Activated naive CD4-positive, alpha-beta T cell treated with Interleukin-2 at 50 U/mL for 16 hours (primary cell): ENCODE results near the gene TBC1D1.

Experiments used
- DNase-seq: peaks from one replicate; pipeline ENCODE4 v3.0.0-alpha.2; 2020

Gene TBC1D1

GRCh38 chr4:38084877-38085711 is 194.2 kb downstream of the TBC1D1 start:
- DNase-seq, result no peak

- DNase-seq, result no peak
Measured at GRCh38 chr4:38085751-38086150, 194.9 kb downstream of the TBC1D1 start.

- DNase-seq, result no peak
Measured at GRCh38 chr4:38086151-38086848, 195.4 kb downstream of the TBC1D1 start.

GRCh38 chr4:38086849-38087226 is 196.0 kb downstream of the TBC1D1 start:
- no peak for DNase-seq

- DNase-seq, result no peak
Measured at GRCh38 chr4:38088321-38088720, 197.4 kb downstream of the TBC1D1 start.

- DNase-seq, result no peak
Measured at GRCh38 chr4:38089961-38090360, 199.1 kb downstream of the TBC1D1 start.

- no peak for DNase-seq
Measured at GRCh38 chr4:38090455-38091246, 199.8 kb downstream of the TBC1D1 start.

- no peak for DNase-seq
Measured at GRCh38 chr4:38091636-38092035, 200.8 kb downstream of the TBC1D1 start.

GRCh38 chr4:38092701-38093100 is 201.8 kb downstream of the TBC1D1 start:
- DNase-seq, result no peak

GRCh38 chr4:38094419-38094818 is 203.5 kb downstream of the TBC1D1 start:
- no peak for DNase-seq

- DNase-seq, result no peak
Measured at GRCh38 chr4:38095691-38096090, 204.8 kb downstream of the TBC1D1 start.

- DNase-seq, result no peak
Measured at GRCh38 chr4:38097818-38098217, 206.9 kb downstream of the TBC1D1 start.

GRCh38 chr4:38099020-38099600 is 208.2 kb downstream of the TBC1D1 start:
- no peak for DNase-seq

- no peak for DNase-seq
Measured at GRCh38 chr4:38099908-38100407, 209.1 kb downstream of the TBC1D1 start.

- no peak for DNase-seq
Measured at GRCh38 chr4:38100474-38101255, 209.8 kb downstream of the TBC1D1 start.

GRCh38 chr4:38101563-38101962 is 210.7 kb downstream of the TBC1D1 start:
- DNase-seq, result no peak

- no peak for DNase-seq
Measured at GRCh38 chr4:38102957-38103588, 212.2 kb downstream of the TBC1D1 start.

- no peak for DNase-seq
Measured at GRCh38 chr4:38105475-38106220, 214.8 kb downstream of the TBC1D1 start.

GRCh38 chr4:38106311-38106710 is 215.4 kb downstream of the TBC1D1 start:
- DNase-seq, result no peak

- no peak for DNase-seq
Measured at GRCh38 chr4:38106886-38107514, 216.1 kb downstream of the TBC1D1 start.
